Hematopoietic multipotent progenitor cell treated with erythropoietin and hydrocortisone succinate and interleukin-3 and kit ligand, for 8 days (in vitro differentiated cells): ENCODE measurements around the gene NOP53.
"Not testable (repeated sequence)": the region's sequence is repeated elsewhere in the genome, so short reads cannot be mapped to it uniquely, and the experiment has no call there.

Source experiments
- DNase-seq: peaks from one replicate; pipeline ENCODE4 v3.0.0-alpha.2; 2015

Gene NOP53

GRCh38 chr19:47718415-47719046, 26.8 kb upstream of the NOP53 start:
- DNase-seq, result not testable (repeated sequence)

- no peak for DNase-seq
These were observed 26.1 kb upstream of the NOP53 start for GRCh38 chr19:47719047-47719859.

- DNase-seq, result no peak
These were observed 24.5 kb upstream of the NOP53 start for GRCh38 chr19:47720669-47721422.

GRCh38 chr19:47723581-47723940, 21.8 kb upstream of the NOP53 start:
- peak; percentile 43 for DNase-seq

GRCh38 chr19:47725759-47726401, 19.5 kb upstream of the NOP53 start:
- DNase-seq, result no peak

- DNase-seq, result no peak
These were observed 18.9 kb upstream of the NOP53 start for GRCh38 chr19:47726467-47726866.

- not testable (repeated sequence) for DNase-seq
These were observed 17.1 kb upstream of the NOP53 start for GRCh38 chr19:47728295-47728694.

- DNase-seq, result peak; percentile 37
These were observed 15.9 kb upstream of the NOP53 start for GRCh38 chr19:47729468-47729798.

GRCh38 chr19:47729799-47730520, 15.4 kb upstream of the NOP53 start:
- peak; percentile 92 for DNase-seq

- no peak for DNase-seq
These were observed 14.8 kb upstream of the NOP53 start for GRCh38 chr19:47730521-47730889.

GRCh38 chr19:47730910-47731309, 14.4 kb upstream of the NOP53 start:
- DNase-seq, result no peak

- DNase-seq, result no peak
These were observed 10.2 kb upstream of the NOP53 start for GRCh38 chr19:47735131-47735530.

- no peak for DNase-seq
These were observed 4.4 kb upstream of the NOP53 start for GRCh38 chr19:47740866-47741519.

GRCh38 chr19:47741544-47742140, 3.7 kb upstream of the NOP53 start:
- no peak for DNase-seq

- no peak for DNase-seq
These were observed 2.7 kb upstream of the NOP53 start for GRCh38 chr19:47742634-47743033.

GRCh38 chr19:47746129-47746528, 783 bp downstream of the NOP53 start:
- DNase-seq, result not testable (repeated sequence)

- DNase-seq, result no peak
These were observed 4.0 kb downstream of the NOP53 start for GRCh38 chr19:47749326-47749725.

GRCh38 chr19:47750752-47751151, 5.4 kb downstream of the NOP53 start:
- no peak for DNase-seq

- no peak for DNase-seq
These were observed 7.3 kb downstream of the NOP53 start for GRCh38 chr19:47752440-47753211.

GRCh38 chr19:47754206-47755064, 9.1 kb downstream of the NOP53 start:
- DNase-seq, result no peak
